ENCODE data around the gene PPP6R2. TPM values are rescaled to one million over a fixed set of nuclear protein-coding genes. Genes with fewer than 3 reads are reported as not detected.

PPP6R2 gene
- polyA plus RNA-seq, 1 experiment: 26.6 TPM

DNA sequence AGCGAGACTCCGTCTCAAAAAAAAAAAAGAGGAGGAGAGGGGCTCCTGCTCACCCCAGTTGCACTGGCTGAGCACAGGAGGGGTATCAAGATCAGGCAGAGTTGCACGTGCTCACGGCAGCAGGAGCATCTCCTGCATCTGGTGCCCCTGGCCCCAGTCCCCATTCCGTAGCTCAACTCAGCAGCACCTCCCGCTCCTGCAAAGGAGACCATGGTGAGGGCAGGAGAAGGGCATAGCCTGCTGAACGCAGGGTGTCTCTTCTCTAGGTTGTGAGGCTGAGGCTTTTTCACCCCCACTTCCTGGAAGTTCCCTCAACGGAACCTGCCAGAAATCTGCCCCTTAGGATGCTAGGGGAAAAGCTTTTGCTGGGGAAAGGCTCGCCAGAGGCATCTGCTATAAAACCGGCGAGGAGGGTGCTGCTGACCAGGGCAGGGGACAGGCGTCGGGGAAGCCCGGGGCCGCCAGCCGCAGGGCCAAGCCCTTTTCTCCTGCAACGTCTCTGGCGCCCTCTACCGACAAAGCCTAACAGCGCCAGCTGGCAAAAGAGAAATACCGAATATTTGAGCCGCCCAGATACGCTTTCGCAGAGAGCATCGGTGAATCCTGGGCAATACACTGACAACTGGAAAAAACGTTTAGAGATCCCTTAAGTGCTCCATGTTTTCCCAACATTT, 1.0 kb upstream of the PPP6R2 start:
- CTCF ChIA-PET: interaction anchor here (0.5 to 2.6 kb wide), 24 partner anchors 9 to 111 kb away, joined by 3 to 25 read pairs (median 4); partner anchors contain the start of genes HDAC10 and TUBGCP6
- H3K9me3 ChIP-seq (ENCODE audit: control insufficient read depth, insufficient read depth, low read length): no peaks in the 10 kb centered on the region; the same call in 1 of the 2 replicates
- POLR2A ChIA-PET: interaction anchor here (0.8 kb wide), 1 partner anchor 90 kb away, joined by 3 read pairs; the partner anchor contains the start of gene HDAC10
- H3K27ac ChIP-seq (ENCODE audit: low read depth, low read length): peak overlapping the region; percentile 21
- peak overlapping the region; percentile 72 for H3K4me3 ChIP-seq (ENCODE audit: low read depth, low read length)
- peak; percentile 98 for TF ChIP-seq CTCF (IDR thresholded peaks at IDR 0.05; ENCODE audit: low read depth, low read length)
- H3K27me3 ChIP-seq (ENCODE audit: control insufficient read depth, insufficient read depth, low read length): no peaks in the 10 kb centered on the region
- peak; percentile 61 for DNase-seq (ENCODE audit: low read depth, low spot score)

DNA sequence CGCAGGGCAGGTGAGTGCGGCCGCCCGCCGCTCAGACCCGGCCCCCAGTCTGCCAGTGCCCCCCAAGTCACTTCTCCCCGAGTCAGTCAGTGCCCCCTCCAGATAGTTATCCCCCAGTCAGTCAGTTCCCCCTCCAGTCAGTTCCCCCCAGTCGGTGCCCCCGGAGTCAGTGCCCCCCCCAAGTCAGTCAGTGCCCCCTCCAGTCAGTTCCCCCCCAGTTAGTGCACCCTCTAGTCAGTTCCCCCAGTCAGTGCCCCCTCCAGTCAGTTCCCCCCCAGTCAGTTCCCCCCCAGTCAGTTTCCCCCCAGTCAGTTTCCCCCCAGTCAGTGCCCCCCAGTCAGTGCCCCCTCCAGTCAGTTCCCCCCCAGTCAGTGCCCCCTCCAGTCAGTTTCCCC, 411 bp downstream of the PPP6R2 start:
- Histone ChIP-seq H3K4me3 (ENCODE audit: low read depth, low read length) (peak overlapping the region; percentile 73), H3K27me3 (ENCODE audit: control insufficient read depth, insufficient read depth, low read length) (no peaks in the 10 kb centered on the region), H3K27ac (ENCODE audit: low read depth, low read length) (no peak overlapping the region), H3K9me3 (ENCODE audit: control insufficient read depth, insufficient read depth, low read length) (no peaks in the 10 kb centered on the region; the same call in 1 of the 2 replicates)
- TF ChIP-seq CTCF (IDR thresholded peaks at IDR 0.05; ENCODE audit: low read depth, low read length): no peak
- ChIA-PET CTCF (no interaction called here), POLR2A (no interaction called here)
- DNase-seq (ENCODE audit: low read depth, low spot score): no peak

DNA sequence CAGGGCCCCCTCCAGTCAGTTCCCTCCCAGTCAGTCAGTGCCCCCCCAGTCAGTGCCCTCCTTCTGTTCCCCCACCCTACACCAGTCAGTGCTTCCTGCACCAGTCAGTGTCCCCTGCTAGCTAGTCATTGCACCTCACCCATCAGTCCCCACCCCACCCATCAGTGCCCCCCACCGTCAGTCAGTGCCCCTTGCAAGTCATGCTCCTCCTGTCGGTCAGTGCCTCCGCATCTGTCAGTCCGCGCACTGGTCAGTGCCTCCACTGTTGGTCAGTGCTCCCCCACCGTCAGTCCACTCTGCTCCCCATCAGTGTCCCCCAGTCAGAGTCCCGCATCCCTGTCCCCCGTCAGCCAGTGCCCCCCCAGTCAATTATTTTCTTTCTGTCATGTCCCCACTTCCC, 3.3 kb downstream of the PPP6R2 start:
- CTCF ChIA-PET: no interaction called here
- H3K27me3 ChIP-seq (ENCODE audit: control insufficient read depth, insufficient read depth, low read length): no peaks in the 10 kb centered on the region
- POLR2A ChIA-PET: no interaction called here
- no peak overlapping the region for H3K27ac ChIP-seq (ENCODE audit: low read depth, low read length)
- DNase-seq (ENCODE audit: low read depth, low spot score): no peak
- TF ChIP-seq CTCF (IDR thresholded peaks at IDR 0.05; ENCODE audit: low read depth, low read length): no peak
- H3K4me3 ChIP-seq (ENCODE audit: low read depth, low read length): no peak overlapping the region
- no peaks in the 10 kb centered on the region for H3K9me3 ChIP-seq (ENCODE audit: control insufficient read depth, insufficient read depth, low read length)

DNA sequence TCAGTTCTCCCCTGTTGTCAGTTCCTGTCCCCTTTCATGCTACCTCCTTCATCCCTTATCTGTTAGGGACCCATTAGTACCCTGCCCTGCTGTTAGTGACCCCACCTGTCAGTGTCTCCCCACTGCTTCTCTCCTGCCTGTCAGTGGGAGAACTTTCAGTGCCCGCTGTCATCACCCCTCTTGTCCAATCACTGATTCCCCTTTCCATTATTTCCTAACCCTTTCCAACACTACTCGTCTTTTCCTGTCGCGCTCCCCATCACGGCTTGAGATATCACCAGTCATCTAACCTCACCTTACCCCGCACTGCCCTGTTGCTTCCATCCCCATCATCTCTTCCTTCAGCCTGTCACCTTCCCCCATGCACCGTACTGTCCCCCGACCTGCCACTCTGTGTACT, 4.0 kb downstream of the PPP6R2 start:
- no peak for DNase-seq (ENCODE audit: low read depth, low spot score)
- H3K4me3 ChIP-seq (ENCODE audit: low read depth, low read length): no peak overlapping the region
- ChIA-PET CTCF (no interaction called here), POLR2A (no interaction called here)
- no peak for TF ChIP-seq CTCF (IDR thresholded peaks at IDR 0.05; ENCODE audit: low read depth, low read length)
- no peak overlapping the region for H3K27ac ChIP-seq (ENCODE audit: low read depth, low read length)
- H3K27me3 ChIP-seq (ENCODE audit: control insufficient read depth, insufficient read depth, low read length): no peaks in the 10 kb centered on the region
- no peaks in the 10 kb centered on the region for H3K9me3 ChIP-seq (ENCODE audit: control insufficient read depth, insufficient read depth, low read length)

DNA sequence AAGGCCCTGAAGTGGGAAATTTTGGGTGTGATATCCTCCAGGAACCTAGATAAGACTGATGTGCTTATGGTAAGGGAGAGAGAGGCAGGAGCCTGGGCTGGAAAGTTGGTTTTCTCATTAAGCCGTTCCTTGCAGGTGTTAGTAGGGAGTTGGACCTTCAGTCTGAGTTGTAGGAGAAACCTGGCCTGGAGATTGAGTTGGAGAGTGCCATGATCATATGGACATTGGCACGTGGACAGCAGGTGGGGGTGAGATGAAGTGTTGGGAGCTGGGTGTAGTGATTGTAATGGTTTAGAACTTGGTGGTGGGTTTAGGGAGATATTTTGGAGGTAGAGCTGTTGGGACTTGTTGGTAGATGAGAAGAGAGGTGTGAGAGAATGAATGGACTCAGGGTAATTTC, 4.9 kb downstream of the PPP6R2 start:
- Histone ChIP-seq H3K27me3 (ENCODE audit: control insufficient read depth, insufficient read depth, low read length) (no peaks in the 10 kb centered on the region), H3K27ac (ENCODE audit: low read depth, low read length) (no peak overlapping the region), H3K9me3 (ENCODE audit: control insufficient read depth, insufficient read depth, low read length) (no peaks in the 10 kb centered on the region), H3K4me3 (ENCODE audit: low read depth, low read length) (no peak overlapping the region)
- POLR2A ChIA-PET: no interaction called here
- no peak for TF ChIP-seq CTCF (IDR thresholded peaks at IDR 0.05; ENCODE audit: low read depth, low read length)
- DNase-seq (ENCODE audit: low read depth, low spot score): no peak
- CTCF ChIA-PET: no interaction called here

All from AG04450 (cell line).